ENCODE measurements around the gene FBXL19. TPM values are rescaled to one million over a fixed set of nuclear protein-coding genes. Genes with fewer than 3 reads are reported as not detected.
A peak's percentile ranks its signal among the peaks of the same experiment; 100 is the strongest.

The FBXL19 gene
- total and polyA plus RNA-seq, 2 of the 13 experiments (the other 11 are each of a cell fraction or from before 2014, with no cell fraction given) = 6.0 to 13.7 TPM

GRCh38 chr16:30956601-30957455, 33.5 kb downstream of the FBXL19 start (continued):
- TF ChIP-seq ARHGAP35 (CRISPR knock-in tag; IDR thresholded peaks at IDR 0.05; ENCODE audit: borderline replicate concordance) (no peak), ZBTB2 (CRISPR knock-in tag; IDR thresholded peaks at IDR 0.05; ENCODE audit: low read depth) (no peak; the same call in 1 of the 2 replicates), ZNF362 (CRISPR knock-in tag; IDR thresholded peaks at IDR 0.05; ENCODE audit: borderline replicate concordance) (no peak), PLSCR1 (CRISPR knock-in tag; IDR thresholded peaks at IDR 0.05; ENCODE audit: borderline replicate concordance) (no peak), ZNF616 (CRISPR knock-in tag; IDR thresholded peaks at IDR 0.05; ENCODE audit: low read depth) (no peak), KMT2B (CRISPR knock-in tag; IDR thresholded peaks at IDR 0.05) (no peak), ZNF724P (CRISPR knock-in tag; IDR thresholded peaks at IDR 0.05; ENCODE audit: borderline replicate concordance) (0 out of 2 replicates have a peak, but pooled peaks have one; percentile 25), ZNF432 (CRISPR knock-in tag; IDR thresholded peaks at IDR 0.05; ENCODE audit: borderline replicate concordance) (no peak), ZNF737 (CRISPR knock-in tag; IDR thresholded peaks at IDR 0.05; ENCODE audit: borderline replicate concordance) (no peak), HNRNPH1 (optimal IDR thresholded peaks at IDR 0.05; ENCODE audit: low read depth, low read length) (no peak), HIVEP1 (CRISPR knock-in tag; IDR thresholded peaks at IDR 0.05) (peak; percentile 64; the same call in 1 of the 2 replicates), ZNF589 (CRISPR knock-in tag; conservative IDR thresholded peaks at IDR 0.05) (no peak; the same call in 1 of the 2 replicates), REL (CRISPR knock-in tag; conservative IDR thresholded peaks at IDR 0.05) (0 out of 2 replicates have a peak, but pooled peaks have one; percentile 54), NCOA1 (CRISPR knock-in tag; IDR thresholded peaks at IDR 0.05) (peak; percentile 89), ZNF776 (CRISPR knock-in tag; IDR thresholded peaks at IDR 0.05) (no peak; the same call in 1 of the 2 replicates), ZNF350 (CRISPR knock-in tag; IDR thresholded peaks at IDR 0.05; ENCODE audit: borderline replicate concordance, low read depth) (peak; percentile 67; the same call in 1 of the 2 replicates), AKAP8 (CRISPR knock-in tag; IDR thresholded peaks at IDR 0.05) (peak; percentile 87), CBX1 (IDR thresholded peaks at IDR 0.05; ENCODE audit: low read depth) (peak; percentile 90), HNRNPL (IDR thresholded peaks at IDR 0.05; ENCODE audit: low read depth, low read length) (peak; percentile 66; the same call in 1 of the 2 replicates), KAT7 (CRISPR knock-in tag; IDR thresholded peaks at IDR 0.05; ENCODE audit: borderline replicate concordance) (peak; percentile 66), ZUFSP (CRISPR knock-in tag; IDR thresholded peaks at IDR 0.05; ENCODE audit: borderline replicate concordance) (no peak)

Measured in HepG2 (cell line).